Stomach smooth muscle (tissue), 2 donors: Measurements from ENCODE around the gene ITGAX.

Experiments used
- H3K27ac ChIP-seq: one replicate; pipeline ENCODE4 v1.7.0; 2013; ENCODE audit warnings: mild to moderate bottlenecking, low read length, inconsistent platforms
- H3K27me3 ChIP-seq, 2 donors: one replicate each; pipeline ENCODE4 v1.7.0; 2013; ENCODE audit warnings: low read length in 2 of 2; ENCODE audit not compliant: insufficient read depth in 2 of 2, control insufficient read depth in 1 of 2
- H3K36me3 ChIP-seq, 2 donors: one replicate each; pipeline ENCODE4 v1.7.0; 2013; ENCODE audit warnings: low read length in 2 of 2; ENCODE audit not compliant: control insufficient read depth in 2 of 2, insufficient read depth in 2 of 2
- H3K4me1 ChIP-seq: one replicate; pipeline ENCODE4 v1.7.0; 2013; ENCODE audit warnings: low read length; ENCODE audit not compliant: control insufficient read depth, insufficient read depth
- H3K4me3 ChIP-seq, 2 donors: one replicate each; pipeline ENCODE4 v1.7.0; 2013; ENCODE audit warnings: low read length in 2 of 2
- H3K9ac ChIP-seq, 2 donors: one replicate each; pipeline ENCODE4 v1.7.0; 2013; ENCODE audit warnings: low read length in 2 of 2, mild to moderate bottlenecking in 1 of 2
- H3K9me3 ChIP-seq, 2 donors: one replicate each; pipeline ENCODE4 v1.7.0; 2013; ENCODE audit warnings: low read length in 2 of 2; ENCODE audit not compliant: control insufficient read depth in 2 of 2
- donor health status: healthy.
- donor health status: Pancreatic carcinoma.

Gene ITGAX

DNA sequence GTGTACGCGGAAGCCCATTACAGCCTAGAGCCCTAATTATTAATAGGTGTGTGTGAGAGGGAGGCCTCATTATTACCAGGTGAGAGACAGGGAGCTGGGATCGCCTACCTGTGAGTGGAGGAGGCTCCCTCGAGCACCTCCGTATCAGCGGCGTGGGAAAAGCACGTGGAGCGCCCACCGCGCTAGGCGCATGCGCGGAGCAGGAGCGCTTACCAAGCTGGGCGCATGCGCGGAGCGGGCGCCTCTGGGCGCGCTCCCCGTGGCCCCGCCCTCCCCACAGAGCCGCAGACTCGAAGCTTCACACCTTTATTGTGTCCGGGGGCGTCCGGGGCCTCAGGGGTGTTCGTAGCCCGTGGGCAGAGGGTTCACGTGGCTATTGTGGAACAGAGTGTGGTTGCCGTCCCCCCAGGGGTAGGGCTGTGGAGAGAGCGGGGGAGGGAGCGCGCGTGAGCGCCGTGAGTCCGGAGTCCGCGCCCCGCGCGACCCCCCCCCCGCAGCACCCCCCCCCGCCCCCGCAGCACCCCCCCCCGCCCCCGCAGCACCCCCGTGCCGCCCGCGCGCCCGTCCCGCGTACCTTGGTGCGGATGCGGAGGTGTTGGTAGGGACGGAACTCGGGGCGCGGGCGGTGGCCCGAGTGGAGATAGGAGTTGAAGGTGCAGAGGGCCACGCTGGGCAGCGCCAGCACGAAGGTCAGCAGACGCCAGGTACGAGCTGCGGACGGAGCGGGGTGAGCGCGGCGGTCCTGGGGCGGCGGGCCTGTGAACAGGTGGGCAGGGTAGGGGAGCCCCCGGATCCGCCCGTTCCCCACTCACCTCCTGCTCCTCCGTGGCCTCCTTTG is 72.7 kb downstream of the ITGAX start:
- no peak overlapping the region for H3K27ac ChIP-seq
- H3K36me3 ChIP-seq: no peaks in the 10 kb centered on the region
- H3K4me1 ChIP-seq: peaks cover 11% of the 10 kb centered on the region
- H3K27me3 ChIP-seq: peaks cover 0 to 4% of the 10 kb centered on the region in 2 donors
- H3K9me3 ChIP-seq: no peaks in the 10 kb centered on the region
- peak overlapping the region; percentile 62 to 66 for H3K4me3 ChIP-seq
- H3K9ac ChIP-seq: peak overlapping the region in 1 of 2 donors; percentile 47

DNA sequence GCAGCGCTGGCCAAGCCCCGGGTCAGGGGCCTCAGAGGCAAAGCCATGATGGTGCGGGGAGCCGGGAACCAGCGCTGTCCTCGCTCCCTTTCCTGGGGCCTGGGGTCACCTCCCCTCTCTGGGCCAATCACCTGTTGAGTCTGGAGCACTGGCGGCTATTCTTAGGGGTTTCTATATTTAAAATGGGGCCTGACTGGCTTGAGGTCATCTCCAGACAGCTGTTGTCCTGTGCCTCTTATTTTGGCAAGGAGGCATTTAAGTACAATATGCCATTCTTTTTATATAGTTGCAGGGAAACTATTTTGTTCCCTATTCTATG is 73.3 kb downstream of the ITGAX start, which contains the start of gene COX6A2:
Gene COX6A2, minus strand, starts transcription at position 82 of the 319 bp plus-strand sequence. Its CDS starts 35 bp downstream, at position 47.
- Histone ChIP-seq H3K9me3 (no peaks in the 10 kb centered on the region), H3K4me1 (peaks cover 11% of the 10 kb centered on the region), H3K9ac (peak within 1 kb of the TSS in 1 of 2 donors; percentile 47), H3K4me3 (peak within 1 kb of the TSS; percentile 62 to 66), H3K27me3 (peaks cover 0 to under 1% of the 10 kb centered on the region in 2 donors), H3K27ac (no peak within 1 kb of the TSS), H3K36me3 (no peaks in the 10 kb centered on the region)

DNA sequence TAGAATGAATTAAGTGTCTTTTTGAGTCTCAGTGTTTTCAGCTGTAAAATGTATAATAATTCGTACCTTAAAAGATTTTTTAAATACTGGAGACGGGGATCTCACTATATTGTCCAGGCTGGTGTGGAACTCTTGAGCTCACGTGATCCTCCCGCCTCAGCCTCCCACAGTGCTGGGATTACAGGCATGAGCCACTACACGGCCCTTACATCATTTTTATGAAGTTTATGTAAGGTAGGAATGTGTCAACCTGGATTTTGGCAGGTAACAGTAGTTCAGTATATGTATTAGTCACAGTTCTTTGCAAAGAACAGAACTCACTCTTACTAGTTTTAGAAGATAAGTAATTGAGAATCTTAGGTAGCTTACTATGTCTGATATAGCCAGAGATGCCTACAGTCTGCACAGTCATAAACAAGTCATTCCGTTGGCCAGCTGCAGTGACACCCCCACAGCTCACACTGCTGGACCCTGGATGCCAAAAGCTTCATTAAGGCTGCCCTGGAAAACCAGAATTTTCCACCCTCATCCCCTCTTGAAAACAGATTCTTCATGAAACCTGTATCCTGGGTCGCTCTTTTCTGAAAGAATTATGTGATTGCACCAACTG is 73.8 kb downstream of the ITGAX start:
- Histone ChIP-seq H3K4me1 (peaks cover 11% of the 10 kb centered on the region), H3K4me3 (no peak overlapping the region), H3K9ac (peak overlapping the region in 1 of 2 donors; percentile 13), H3K27me3 (no peaks in the 10 kb centered on the region), H3K36me3 (no peaks in the 10 kb centered on the region), H3K27ac (no peak overlapping the region), H3K9me3 (no peaks in the 10 kb centered on the region)

DNA sequence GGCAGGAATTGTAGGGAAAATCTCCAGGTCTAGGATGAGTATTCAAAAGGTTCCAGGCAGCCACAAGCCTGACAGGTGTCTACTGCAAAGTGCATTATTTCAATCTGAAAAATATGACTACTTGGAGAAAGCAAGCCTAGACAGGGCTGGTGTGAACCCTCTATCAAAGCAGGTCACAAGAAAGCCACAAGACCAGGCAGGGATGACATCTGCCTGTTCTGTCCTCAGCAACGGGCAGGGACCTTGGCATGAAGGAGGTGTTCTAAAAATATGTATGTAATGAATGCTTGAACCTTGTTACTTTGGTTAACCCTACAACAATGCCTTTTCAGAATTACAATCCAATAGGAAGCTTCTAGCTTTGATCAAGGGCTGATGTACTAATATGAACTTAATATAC is 74.3 kb downstream of the ITGAX start:
- Histone ChIP-seq H3K4me1 (peaks cover 11% of the 10 kb centered on the region), H3K9ac (peak overlapping the region in 1 of 2 donors; percentile 13), H3K9me3 (no peaks in the 10 kb centered on the region), H3K36me3 (no peaks in the 10 kb centered on the region), H3K27me3 (no peaks in the 10 kb centered on the region), H3K27ac (no peak overlapping the region), H3K4me3 (no peak overlapping the region)

DNA sequence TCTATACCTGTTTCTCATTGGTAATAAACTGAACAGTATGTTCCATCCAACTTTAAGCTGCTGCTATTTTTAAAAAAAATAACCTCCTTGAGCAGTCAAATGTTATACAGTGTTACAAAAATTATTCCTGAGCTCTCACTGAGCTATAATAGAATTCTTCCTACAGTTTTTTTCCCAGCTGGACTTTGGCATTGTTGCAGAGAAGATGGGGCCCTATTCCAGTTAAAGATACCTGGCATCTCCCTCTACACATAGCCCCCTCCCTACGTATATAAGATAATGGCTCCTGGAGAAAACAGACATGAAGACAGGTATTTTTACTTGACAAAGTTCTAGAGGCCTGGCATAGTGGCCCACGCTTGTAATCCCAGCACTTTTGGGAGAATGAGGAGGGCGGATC is 74.8 kb downstream of the ITGAX start:
- Histone ChIP-seq H3K27ac (no peak overlapping the region), H3K9ac (no peak overlapping the region)

DNA sequence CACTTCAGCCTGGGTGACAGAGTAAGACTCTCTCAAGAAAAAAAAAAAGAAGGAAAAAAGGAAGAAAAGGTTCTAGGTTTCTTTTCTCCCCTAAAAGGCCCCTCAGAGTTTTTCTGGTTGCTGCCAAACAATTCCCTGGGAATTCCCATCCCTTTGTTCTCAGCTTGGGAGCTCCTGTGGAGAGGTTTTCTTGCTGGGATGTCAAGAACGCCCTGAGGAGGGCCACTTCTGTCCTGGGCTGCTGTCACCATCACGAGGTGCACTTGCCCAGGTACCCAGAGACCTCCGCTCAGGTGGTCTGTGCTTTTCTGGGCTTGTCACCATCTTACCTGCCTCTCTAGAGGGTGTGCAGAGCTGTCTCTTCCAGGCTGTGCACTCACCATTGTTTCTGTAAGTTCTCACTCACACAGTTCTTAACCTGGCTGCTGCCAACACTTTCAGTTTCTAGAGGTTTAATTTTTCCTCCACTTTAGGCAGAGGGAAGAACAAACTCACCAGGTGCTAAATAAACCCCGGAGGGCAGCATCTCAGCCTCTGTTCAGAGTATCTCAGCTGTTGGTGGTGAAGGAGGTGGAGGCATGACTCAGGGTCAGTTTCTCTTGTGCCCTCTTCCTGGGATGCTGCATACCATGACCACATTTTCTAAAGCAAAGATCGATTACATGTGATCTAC is 75.5 kb downstream of the ITGAX start:
- Histone ChIP-seq H3K4me3 (no peak overlapping the region), H3K27me3 (no peaks in the 10 kb centered on the region), H3K36me3 (no peaks in the 10 kb centered on the region), H3K4me1 (peaks cover 11% of the 10 kb centered on the region), H3K27ac (no peak overlapping the region), H3K9ac (no peak overlapping the region), H3K9me3 (no peaks in the 10 kb centered on the region)

More for the DNA sequence above, 74.8 kb downstream of the ITGAX start:
- Histone ChIP-seq H3K4me1 (peaks cover 11% of the 10 kb centered on the region), H3K27me3 (no peaks in the 10 kb centered on the region), H3K4me3 (no peak overlapping the region), H3K9me3 (no peaks in the 10 kb centered on the region), H3K36me3 (no peaks in the 10 kb centered on the region)
